ENCODE data around the gene OR4K5.

GRCh38 chr14:19906665-19907064, 13.7 kb upstream of the OR4K5 start:
- no peak for TF ChIP-seq CTCF (IDR thresholded peaks at IDR 0.05; ENCODE audit: insufficient read depth, low read depth, low read length)
- TF ChIP-seq EZH2 (IDR thresholded peaks at IDR 0.05; ENCODE audit: insufficient read depth, low read length) = no peak

Measured in astrocyte (in vitro differentiated cells and primary cell).